Measurements from ENCODE around the gene MZB1.
"Not testable (repeated sequence)": the region's sequence is repeated elsewhere in the genome, so short reads cannot be mapped to it uniquely, and the experiment has no call there.

Gene MZB1

GRCh38 chr5:139392678-139393496, 3.2 kb upstream of the MZB1 start:
- H3K9me3 Mint-ChIP-seq: no peaks in the 10 kb centered on the region
- H3K27me3 Mint-ChIP-seq: peaks cover 75% of the 10 kb centered on the region
- intact Hi-C loops (cut with micrococcal nuclease): loop anchor here (5.0 kb wide), 1 partner anchor 51 kb away; the partner anchor contains the start of gene PAIP2
- peaks cover 56% of the 10 kb centered on the region for H3K4me1 Mint-ChIP-seq (ENCODE audit: low read depth)
- H3K4me3 Mint-ChIP-seq: peak overlapping the region; percentile 80
- H3K27ac Mint-ChIP-seq: peak overlapping the region; percentile 80
- H3K36me3 Mint-ChIP-seq (ENCODE audit: low read depth): no peaks in the 10 kb centered on the region

- Mint-ChIP-seq H3K27me3 (peaks cover 77% of the 10 kb centered on the region), H3K9me3 (no peaks in the 10 kb centered on the region), H3K4me3 (peak overlapping the region; percentile 80), H3K36me3 (ENCODE audit: low read depth) (no peaks in the 10 kb centered on the region), H3K4me1 (ENCODE audit: low read depth) (peaks cover 53% of the 10 kb centered on the region), H3K27ac (peak overlapping the region; percentile 80)
- intact Hi-C loops (cut with micrococcal nuclease): loop anchor here (5.0 kb wide), 1 partner anchor 50 kb away; the partner anchor contains the start of gene PAIP2
Observed at GRCh38 chr5:139392324-139392677, 2.6 kb upstream of the MZB1 start.

GRCh38 chr5:139391570-139392323, 2.0 kb upstream of the MZB1 start:
- Mint-ChIP-seq H3K4me3 (peak overlapping the region; percentile 75), H3K9me3 (no peaks in the 10 kb centered on the region), H3K4me1 (ENCODE audit: low read depth) (peaks cover 47% of the 10 kb centered on the region), H3K36me3 (ENCODE audit: low read depth) (no peaks in the 10 kb centered on the region), H3K27me3 (peaks cover 77% of the 10 kb centered on the region), H3K27ac (peak overlapping the region; percentile 60)
- intact Hi-C loops (cut with micrococcal nuclease): loop anchor here (5.0 kb wide), 1 partner anchor 49 kb away; the partner anchor contains the start of gene PAIP2

DNA sequence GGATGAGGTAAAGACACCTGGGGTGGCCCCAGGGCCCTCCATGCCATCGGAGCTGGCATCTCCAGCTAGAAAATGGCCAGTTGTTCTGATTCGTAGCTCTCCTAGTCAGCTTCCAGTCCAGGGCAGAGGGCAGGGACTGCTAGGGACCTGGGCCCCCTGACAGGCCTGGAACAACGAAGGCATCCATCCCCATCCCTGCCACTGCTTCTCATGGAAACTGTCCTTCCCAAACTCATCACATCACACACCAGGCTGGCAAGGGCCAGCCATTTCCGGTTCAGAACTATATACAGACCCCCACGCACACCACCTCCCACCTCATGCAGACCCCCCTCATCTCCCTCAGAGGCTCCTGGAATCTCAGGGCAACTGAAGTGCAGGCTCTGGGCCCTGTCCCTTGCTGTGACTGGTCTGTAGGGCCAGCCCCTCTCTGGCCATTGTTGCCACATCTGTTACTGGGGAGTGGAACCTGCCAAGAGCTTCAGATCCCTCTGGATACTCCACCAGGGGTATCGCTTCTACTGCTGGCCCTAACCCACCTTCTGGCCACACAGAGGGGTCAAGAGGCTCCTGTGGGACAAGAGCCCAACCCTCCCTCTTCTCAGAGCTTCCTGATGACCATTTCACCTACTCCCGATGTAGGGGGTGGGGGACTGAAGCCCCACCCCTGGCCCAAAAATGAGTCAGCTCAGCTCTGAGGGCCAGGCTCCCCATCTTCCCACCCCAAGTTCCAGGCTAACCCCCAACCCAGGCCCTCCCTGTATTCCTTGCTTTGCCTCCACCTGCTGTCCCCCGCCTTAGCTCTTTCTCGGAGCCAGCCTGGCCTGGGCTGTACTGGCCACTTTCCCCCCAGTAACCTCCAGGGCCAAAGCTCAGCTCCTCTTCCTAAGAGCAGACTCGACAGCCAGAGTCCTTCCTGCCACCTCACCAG, 1.2 kb upstream of the MZB1 start:
- H3K27ac Mint-ChIP-seq: peak overlapping the region; percentile 60
- intact Hi-C loops (cut with micrococcal nuclease): loop anchor here (5.0 kb wide), 1 partner anchor 49 kb away; the partner anchor contains the start of gene PAIP2

GRCh38 chr5:139388198-139388821, 1.4 kb downstream of the MZB1 start:
- Mint-ChIP-seq H3K9me3 (no peaks in the 10 kb centered on the region), H3K36me3 (ENCODE audit: low read depth) (no peaks in the 10 kb centered on the region), H3K4me3 (no peak overlapping the region), H3K27me3 (peaks cover 49% of the 10 kb centered on the region), H3K27ac (no peak overlapping the region), H3K4me1 (ENCODE audit: low read depth) (peaks cover 51% of the 10 kb centered on the region)
- intact Hi-C loops (cut with micrococcal nuclease): no loop called here

More for the DNA sequence above, 1.2 kb upstream of the MZB1 start:
- Mint-ChIP-seq H3K4me3 (no peak overlapping the region), H3K36me3 (ENCODE audit: low read depth) (no peaks in the 10 kb centered on the region), H3K27me3 (peaks cover 72% of the 10 kb centered on the region), H3K9me3 (no peaks in the 10 kb centered on the region), H3K4me1 (ENCODE audit: low read depth) (peaks cover 39% of the 10 kb centered on the region)

- H3K4me1 Mint-ChIP-seq (ENCODE audit: low read depth): peaks cover 45% of the 10 kb centered on the region
- intact Hi-C loops (cut with micrococcal nuclease): no loop called here
- no peaks in the 10 kb centered on the region for H3K9me3 Mint-ChIP-seq
- no peaks in the 10 kb centered on the region for H3K36me3 Mint-ChIP-seq (ENCODE audit: low read depth)
- no peak overlapping the region for H3K27ac Mint-ChIP-seq
- H3K4me3 Mint-ChIP-seq: no peak overlapping the region
- H3K27me3 Mint-ChIP-seq: peaks cover 43% of the 10 kb centered on the region
Observed at GRCh38 chr5:139387611-139388197, 2.0 kb downstream of the MZB1 start.

DNA sequence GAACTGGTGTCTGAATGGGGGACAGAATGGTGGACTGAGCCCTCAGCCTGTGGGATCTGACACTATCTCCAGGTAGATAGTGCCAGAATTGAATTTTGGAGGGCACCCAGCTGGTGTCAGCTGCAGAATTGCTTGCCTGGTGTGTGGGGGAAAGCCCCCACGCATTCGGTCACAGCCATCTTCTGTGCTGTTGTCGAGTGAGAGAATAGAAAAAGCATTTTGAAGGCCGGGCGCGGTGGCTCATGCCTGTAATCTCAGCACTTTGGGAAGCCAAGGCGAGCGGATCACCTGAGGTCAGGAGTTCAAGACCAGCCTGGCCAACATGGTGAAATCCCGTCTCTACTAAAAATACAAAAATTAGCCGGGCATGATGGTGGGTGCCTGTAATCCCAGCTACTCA, 2.8 kb downstream of the MZB1 start:
- intact Hi-C loops (cut with micrococcal nuclease); H3K27ac Mint-ChIP-seq; H3K4me3 Mint-ChIP-seq; H3K36me3 Mint-ChIP-seq (ENCODE audit: low read depth); H3K9me3 Mint-ChIP-seq: not testable (repeated sequence)
- Mint-ChIP-seq H3K27me3 (peaks cover 37% of the 10 kb centered on the region), H3K4me1 (ENCODE audit: low read depth) (peaks cover 42% of the 10 kb centered on the region)

DNA sequence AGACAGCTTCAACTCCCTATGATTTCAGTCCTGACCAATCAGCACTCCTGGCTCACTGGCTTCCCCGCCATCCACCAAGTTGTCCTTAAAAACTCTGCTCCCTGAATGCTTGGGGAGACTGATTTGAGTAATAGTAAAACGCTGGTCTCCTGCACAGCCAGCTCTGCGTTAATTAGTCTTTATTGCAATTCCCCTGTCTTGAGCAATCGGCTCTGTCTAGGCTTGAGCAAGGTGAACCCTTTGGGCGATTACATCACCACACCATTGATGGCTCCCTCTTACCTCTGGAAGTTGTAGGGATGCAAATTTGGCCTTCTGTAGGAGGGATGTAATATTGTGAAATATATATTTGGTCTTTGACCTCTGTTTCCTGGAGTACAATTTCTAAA, 3.7 kb downstream of the MZB1 start:
- intact Hi-C loops (cut with micrococcal nuclease): no loop called here
- H3K4me3 Mint-ChIP-seq: no peak overlapping the region

DNA sequence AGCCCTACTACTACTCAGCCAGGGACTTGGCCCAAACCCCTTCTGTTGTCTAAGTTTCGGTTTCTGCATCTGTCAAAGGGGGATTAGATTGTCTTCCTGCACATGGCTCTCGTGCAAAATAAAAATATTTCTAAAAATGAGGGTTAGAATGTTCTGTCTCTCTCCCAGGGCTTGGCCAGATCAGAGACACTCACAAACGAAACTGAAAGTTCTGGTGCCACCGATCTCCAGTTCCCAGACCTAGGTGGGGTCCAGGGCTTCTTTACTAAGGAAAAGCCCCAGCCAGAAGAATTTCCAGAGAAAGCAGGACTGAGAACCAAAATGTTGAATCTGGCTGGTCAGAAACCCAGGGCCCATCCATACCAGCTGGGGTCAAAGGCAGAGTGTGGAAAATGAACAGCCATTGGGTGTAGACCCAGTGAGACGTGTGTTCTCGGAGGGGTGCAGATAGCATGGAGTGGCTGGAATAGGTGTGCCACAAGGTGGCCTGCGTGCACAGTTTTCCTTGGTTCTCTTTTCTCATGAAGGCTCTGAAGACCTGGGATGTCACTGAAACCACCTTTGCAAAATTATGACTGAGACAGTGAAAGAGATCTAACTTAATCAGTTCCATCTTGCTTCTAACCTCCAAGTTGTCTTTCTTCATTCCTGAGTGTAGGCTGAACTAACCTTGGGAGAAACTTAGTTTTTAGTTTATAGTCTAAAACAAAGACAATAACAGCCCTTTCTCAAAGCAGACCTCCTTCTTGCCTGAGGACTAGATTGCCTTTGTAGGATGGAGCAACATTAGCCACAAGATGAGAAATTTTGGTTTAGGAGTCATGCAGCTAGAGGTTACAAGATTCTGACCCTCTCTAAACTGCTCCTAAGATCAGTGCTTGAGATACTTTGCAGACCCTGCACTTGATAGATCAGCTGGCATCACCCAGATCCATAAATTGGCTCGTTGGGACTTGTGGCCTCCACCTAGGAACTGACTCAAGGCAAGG, 4.4 kb downstream of the MZB1 start:
- no peaks in the 10 kb centered on the region for H3K9me3 Mint-ChIP-seq
- H3K27ac Mint-ChIP-seq: peak overlapping the region; percentile 33
- H3K27me3 Mint-ChIP-seq: peaks cover 24% of the 10 kb centered on the region
- peaks cover 32% of the 10 kb centered on the region for H3K4me1 Mint-ChIP-seq (ENCODE audit: low read depth)
- H3K4me3 Mint-ChIP-seq: peak overlapping the region; percentile 69
- intact Hi-C loops (cut with micrococcal nuclease): no loop called here
- H3K36me3 Mint-ChIP-seq (ENCODE audit: low read depth): no peaks in the 10 kb centered on the region

More for the DNA sequence above, 3.7 kb downstream of the MZB1 start:
- Mint-ChIP-seq H3K27me3 (peaks cover 28% of the 10 kb centered on the region), H3K27ac (no peak overlapping the region), H3K4me1 (ENCODE audit: low read depth) (peaks cover 33% of the 10 kb centered on the region), H3K36me3 (ENCODE audit: low read depth) (no peaks in the 10 kb centered on the region), H3K9me3 (no peaks in the 10 kb centered on the region)

- no peaks in the 10 kb centered on the region for H3K9me3 Mint-ChIP-seq
- intact Hi-C loops (cut with micrococcal nuclease): no loop called here
- peaks cover 30% of the 10 kb centered on the region for H3K4me1 Mint-ChIP-seq (ENCODE audit: low read depth)
- H3K27me3 Mint-ChIP-seq: peaks cover 18% of the 10 kb centered on the region
- H3K4me3 Mint-ChIP-seq: peak overlapping the region; percentile 69
- peak overlapping the region; percentile 33 for H3K27ac Mint-ChIP-seq
- no peaks in the 10 kb centered on the region for H3K36me3 Mint-ChIP-seq (ENCODE audit: low read depth)
Observed at GRCh38 chr5:139384591-139385051, 5.1 kb downstream of the MZB1 start.

DNA sequence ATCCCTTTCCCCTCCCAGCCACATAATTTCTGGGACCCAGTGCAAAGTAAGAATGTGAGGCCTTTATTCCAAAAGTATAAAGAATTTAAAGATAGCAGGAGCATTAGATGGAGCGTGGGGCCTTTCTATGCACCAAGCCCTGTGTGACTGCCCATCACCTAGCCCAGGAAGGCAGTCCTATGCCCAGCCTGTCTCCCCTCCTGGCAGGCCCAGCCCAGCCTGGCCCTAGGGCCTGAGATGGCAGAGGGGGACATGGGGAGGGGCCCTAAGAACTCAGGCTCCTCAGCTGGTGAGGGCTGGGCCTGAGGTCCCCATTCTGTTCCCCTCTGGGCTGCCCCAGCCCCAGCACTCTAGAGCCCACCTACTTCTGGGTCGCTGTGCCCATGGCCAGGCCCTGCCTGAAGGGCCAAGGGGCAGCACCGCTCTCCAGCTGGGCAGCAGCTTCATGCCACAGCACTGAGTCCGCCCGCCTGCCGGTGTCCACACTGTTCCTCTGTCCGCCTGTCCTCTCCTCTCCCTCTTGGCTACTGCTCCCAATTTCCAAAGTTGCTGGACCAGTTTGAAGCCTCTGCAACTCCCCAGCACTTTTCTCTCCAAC, 5.6 kb downstream of the MZB1 start:
- Mint-ChIP-seq H3K4me1 (ENCODE audit: low read depth) (peaks cover 25% of the 10 kb centered on the region), H3K36me3 (ENCODE audit: low read depth) (no peaks in the 10 kb centered on the region)
- intact Hi-C loops (cut with micrococcal nuclease): no loop called here

More for the DNA sequence above, 5.6 kb downstream of the MZB1 start:
- Mint-ChIP-seq H3K4me3 (no peak overlapping the region), H3K27ac (peak overlapping the region; percentile 33), H3K27me3 (peaks cover 15% of the 10 kb centered on the region), H3K9me3 (no peaks in the 10 kb centered on the region)
